CD4-positive, alpha-beta memory T cell (primary cell): Measurements from ENCODE around the gene C15orf40. TPM values are rescaled to one million over a fixed set of nuclear protein-coding genes. Genes with fewer than 3 reads are reported as not detected.
"Not testable (repeated sequence)": the region's sequence is repeated elsewhere in the genome, so short reads cannot be mapped to it uniquely, and the experiment has no call there.

Source experiments
- CTCF ChIA-PET: fragments of 350-600 bp; sonication (Branson Sonifier 250); formaldehyde crosslinking; loops from one replicate; lab custom pipeline; 2021; ENCODE audit warnings: inconsistent platforms; ENCODE audit not compliant: partially characterized antibody; lab: Charles Lee
- POLR2A ChIA-PET: fragments of 350-600 bp; sonication (Branson Sonifier 250); formaldehyde crosslinking; loops from one replicate; lab custom pipeline; 2021; ENCODE audit not compliant: partially characterized antibody; lab: Charles Lee
- DNase-seq, 5 donors: peaks; one replicate each; pipeline versions ENCODE4 v3.0.0 to v3.0.0-alpha.2; 2020 to 2022; ENCODE audit warnings: mixed read lengths in 1 of 5
- H3K27ac ChIP-seq: one replicate; pipeline ENCODE4 v1.7.0; 2013; ENCODE audit warnings: low read depth, low read length
- H3K27me3 ChIP-seq: 2 replicates; pipeline ENCODE4 v1.7.0; 2013; ENCODE audit warnings: mild to moderate bottlenecking, low read length, moderate library complexity; ENCODE audit not compliant: insufficient read depth
- H3K36me3 ChIP-seq: 2 replicates; pipeline ENCODE4 v1.7.0; 2013; ENCODE audit warnings: mild to moderate bottlenecking, low read length, moderate library complexity; ENCODE audit not compliant: insufficient read depth
- H3K4me1 ChIP-seq: 2 replicates; pipeline ENCODE4 v1.7.0; 2013; ENCODE audit warnings: mild to moderate bottlenecking, low read length, moderate library complexity; ENCODE audit not compliant: insufficient read depth
- H3K4me3 ChIP-seq, 2 donors: one replicate each; pipeline ENCODE4 v1.7.0; 2013; ENCODE audit warnings: low read length in 2 of 2, mild to moderate bottlenecking in 1 of 2
- H3K9me3 ChIP-seq, 2 donors: one replicate each; pipeline ENCODE4 v1.7.0; 2013; ENCODE audit warnings: low read length in 2 of 2, control low read depth in 1 of 2; ENCODE audit not compliant: control insufficient read depth in 1 of 2
- H3K27ac Mint-ChIP-seq, 7 donors: one replicate each; pipeline ENCODE4 v1.8.0; 2020 to 2021; ENCODE audit warnings: mixed read lengths in 7 of 7, mild to moderate bottlenecking in 6 of 7, inconsistent platforms in 3 of 7, moderate library complexity in 3 of 7
- H3K27me3 Mint-ChIP-seq, 2 donors: one replicate each; pipeline ENCODE4 v1.8.0; 2020 to 2021; ENCODE audit warnings: mixed read lengths in 2 of 2
- H3K36me3 Mint-ChIP-seq, 2 donors: one replicate each; pipeline ENCODE4 v1.8.0; 2020 to 2021; ENCODE audit warnings: mixed read lengths in 2 of 2, inconsistent platforms in 1 of 2, mild to moderate bottlenecking in 1 of 2
- H3K4me1 Mint-ChIP-seq, 4 donors: one replicate each; pipeline ENCODE4 v1.8.0; 2020 to 2021; ENCODE audit warnings: mixed read lengths in 4 of 4, mild to moderate bottlenecking in 1 of 4
- H3K4me3 Mint-ChIP-seq, 8 donors: one replicate each; pipeline ENCODE4 v1.8.0; 2020 to 2021; ENCODE audit warnings: mixed read lengths in 8 of 8, mild to moderate bottlenecking in 7 of 8, moderate library complexity in 6 of 8, inconsistent platforms in 3 of 8
- H3K9me3 Mint-ChIP-seq, 8 donors: one replicate each; pipeline ENCODE4 v1.8.0; 2020 to 2021; ENCODE audit warnings: mixed read lengths in 8 of 8, mild to moderate bottlenecking in 5 of 8, inconsistent platforms in 3 of 8, moderate library complexity in 1 of 8
- intact Hi-C: fragments of 100-400 bp; cut with micrococcal nuclease; formaldehyde crosslinking; loops from one replicate; pipeline ENCODE4 v1.15.1; 2023
- polyA plus RNA-seq, 2 donors: library from polyadenylated mRNA; unstranded; fragments of 300-500 nt; fragmentation: Illumina TruSeq; gene quantifications; one replicate each; pipeline ENCODE4 v1.2.3, GENCODE V29; 2021
- total RNA-seq, 2 experiments: library from RNA; stranded (reverse); gene quantifications; one replicate each; pipeline ENCODE4 v1.2.3, GENCODE V29; 2021

C15orf40 gene
- total and polyA plus RNA-seq, 4 experiments from 2014 or later, result 47.0 to 61.0 (median 49.8) TPM

GRCh38 chr15:83039206-83039605 is 27.8 kb upstream of the C15orf40 start:
- Mint-ChIP-seq H3K27ac (peak overlapping the region in 5 of 7 donors; percentile 4 to 53 (median 43)), H3K9me3 (peaks cover 0 to 4% (median 0%) of the 10 kb centered on the region in 8 donors), H3K27me3 (no peaks in the 10 kb centered on the region), H3K4me3 (peak overlapping the region in 2 of 8 donors; percentile 2 to 11), H3K4me1 (peaks cover 26 to 45% (median 36%) of the 10 kb centered on the region in 4 donors), H3K36me3 (peaks cover 60 to 66% of the 10 kb centered on the region in 2 donors)
- Histone ChIP-seq H3K9me3 (no peaks in the 10 kb centered on the region), H3K4me1 (peaks cover 27% of the 10 kb centered on the region), H3K4me3 (no peak overlapping the region), H3K27ac (no peak overlapping the region), H3K36me3 (peaks cover 24% of the 10 kb centered on the region), H3K27me3 (no peaks in the 10 kb centered on the region)
- POLR2A ChIA-PET, result no interaction called here
- CTCF ChIA-PET, result no interaction called here
- DNase-seq, result no peak
- intact Hi-C loops, result no loop called here

- no peaks in the 10 kb centered on the region for H3K27me3 Mint-ChIP-seq
- POLR2A ChIA-PET, result no interaction called here
- Histone ChIP-seq H3K4me3 (no peak overlapping the region), H3K9me3 (no peaks in the 10 kb centered on the region), H3K27me3 (no peaks in the 10 kb centered on the region), H3K27ac (no peak overlapping the region), H3K36me3 (peaks cover 10% of the 10 kb centered on the region), H3K4me1 (peaks cover 27% of the 10 kb centered on the region)
- H3K27ac Mint-ChIP-seq, result peak overlapping the region in 1 of 7 donors; percentile 27
- peak overlapping the region in 1 of 8 donors; percentile 22 for H3K4me3 Mint-ChIP-seq
- CTCF ChIA-PET, result no interaction called here
- intact Hi-C loops, result no loop called here
- H3K36me3 Mint-ChIP-seq, result peaks cover 55 to 58% of the 10 kb centered on the region in 2 donors
- DNase-seq, result no peak
- H3K9me3 Mint-ChIP-seq, result peaks cover 0 to 4% (median 2%) of the 10 kb centered on the region in 8 donors
- peaks cover 28 to 44% (median 37%) of the 10 kb centered on the region in 4 donors for H3K4me1 Mint-ChIP-seq
Measured at GRCh38 chr15:83036253-83036652, 24.8 kb upstream of the C15orf40 start.

- intact Hi-C loops, DNase-seq, H3K9me3 Mint-ChIP-seq, H3K4me1 ChIP-seq, H3K27me3 Mint-ChIP-seq, POLR2A ChIA-PET, H3K9me3 ChIP-seq, CTCF ChIA-PET, H3K27ac ChIP-seq, H3K4me3 ChIP-seq, H3K4me3 Mint-ChIP-seq, H3K27me3 ChIP-seq: not testable (repeated sequence)
- H3K4me1 Mint-ChIP-seq, result peaks cover 8 to 18% (median 14%) of the 10 kb centered on the region in 4 donors
- H3K36me3 ChIP-seq, result peaks cover 21% of the 10 kb centered on the region
- peak overlapping the region in 2 of 7 donors; percentile 10 to 55 for H3K27ac Mint-ChIP-seq
- peaks cover 45 to 52% of the 10 kb centered on the region in 2 donors for H3K36me3 Mint-ChIP-seq
Measured at GRCh38 chr15:83031234-83031633, 19.8 kb upstream of the C15orf40 start.

GRCh38 chr15:83030021-83030420 is 18.6 kb upstream of the C15orf40 start:
- Histone ChIP-seq H3K36me3 (peaks cover 21% of the 10 kb centered on the region), H3K4me3 (no peak overlapping the region), H3K27me3 (no peaks in the 10 kb centered on the region), H3K9me3 (no peaks in the 10 kb centered on the region), H3K27ac (no peak overlapping the region), H3K4me1 (no peaks in the 10 kb centered on the region)
- no peak for DNase-seq
- H3K4me3 Mint-ChIP-seq, result no peak overlapping the region
- peaks cover 7 to 14% (median 9%) of the 10 kb centered on the region in 4 donors for H3K4me1 Mint-ChIP-seq
- peaks cover 34 to 51% of the 10 kb centered on the region in 2 donors for H3K36me3 Mint-ChIP-seq
- H3K9me3 Mint-ChIP-seq, result peaks cover 0 to 2% (median 0%) of the 10 kb centered on the region in 8 donors
- no peak overlapping the region for H3K27ac Mint-ChIP-seq
- intact Hi-C loops, result no loop called here
- ChIA-PET POLR2A (no interaction called here), CTCF (no interaction called here)
- no peaks in the 10 kb centered on the region for H3K27me3 Mint-ChIP-seq

GRCh38 chr15:83018436-83018835 is 7.0 kb upstream of the C15orf40 start:
- peaks cover 6% of the 10 kb centered on the region for H3K4me1 ChIP-seq
- no peak overlapping the region for H3K4me3 ChIP-seq
- H3K27ac Mint-ChIP-seq, result peak overlapping the region in 1 of 7 donors; percentile 7
- H3K27me3 Mint-ChIP-seq, result no peaks in the 10 kb centered on the region
- no peak for DNase-seq
- H3K9me3 Mint-ChIP-seq, result no peaks in the 10 kb centered on the region
- peaks cover 8 to 15% (median 13%) of the 10 kb centered on the region in 4 donors for H3K4me1 Mint-ChIP-seq
- ChIA-PET POLR2A (no interaction called here), CTCF (no interaction called here)
- H3K36me3 Mint-ChIP-seq, result peaks cover 9 to 35% of the 10 kb centered on the region in 2 donors
- no peak overlapping the region for H3K27ac ChIP-seq
- no peaks in the 10 kb centered on the region for H3K9me3 ChIP-seq
- no peak overlapping the region for H3K4me3 Mint-ChIP-seq
- H3K36me3 ChIP-seq, result peaks cover 22% of the 10 kb centered on the region
- intact Hi-C loops, result no loop called here
- no peaks in the 10 kb centered on the region for H3K27me3 ChIP-seq

- no peaks in the 10 kb centered on the region for H3K9me3 ChIP-seq
- H3K4me3 ChIP-seq, result no peak overlapping the region
- ChIA-PET POLR2A (interaction anchor here (0.8 kb wide), 1 partner anchor 477 kb away, joined by 4 read pairs; the partner anchor contains the start of gene RPS17), CTCF (interaction anchor here (0.6 kb wide), 1 partner anchor 477 kb away, joined by 3 read pairs; the partner anchor contains the start of gene RPS17)
- peaks cover 9 to 35% of the 10 kb centered on the region in 2 donors for H3K36me3 Mint-ChIP-seq
- no peaks in the 10 kb centered on the region for H3K27me3 ChIP-seq
- no peaks in the 10 kb centered on the region for H3K27me3 Mint-ChIP-seq
- no peak for DNase-seq
- no peak overlapping the region for H3K27ac Mint-ChIP-seq
- H3K36me3 ChIP-seq, result peaks cover 22% of the 10 kb centered on the region
- intact Hi-C loops, result no loop called here
- H3K9me3 Mint-ChIP-seq, result peaks cover 0 to 2% (median 0%) of the 10 kb centered on the region in 8 donors
- H3K4me1 ChIP-seq, result peaks cover 17% of the 10 kb centered on the region
- peaks cover 20 to 28% (median 25%) of the 10 kb centered on the region in 4 donors for H3K4me1 Mint-ChIP-seq
- no peak overlapping the region for H3K4me3 Mint-ChIP-seq
- H3K27ac ChIP-seq, result no peak overlapping the region
Measured at GRCh38 chr15:83016906-83017305, 5.5 kb upstream of the C15orf40 start.

GRCh38 chr15:83015361-83015760 is 3.9 kb upstream of the C15orf40 start:
- no peak overlapping the region for H3K4me3 ChIP-seq
- Mint-ChIP-seq H3K27me3 (no peaks in the 10 kb centered on the region), H3K9me3 (peaks cover 0 to 4% (median 0%) of the 10 kb centered on the region in 8 donors), H3K4me1 (peaks cover 28 to 43% (median 35%) of the 10 kb centered on the region in 4 donors), H3K4me3 (no peak overlapping the region), H3K36me3 (peaks cover 13 to 30% of the 10 kb centered on the region in 2 donors), H3K27ac (peak overlapping the region in 1 of 7 donors; percentile 48)
- CTCF ChIA-PET, result no interaction called here
- no peak overlapping the region for H3K27ac ChIP-seq
- intact Hi-C loops, result no loop called here
- H3K27me3 ChIP-seq, result no peaks in the 10 kb centered on the region
- no peaks in the 10 kb centered on the region for H3K9me3 ChIP-seq
- peaks cover 27% of the 10 kb centered on the region for H3K4me1 ChIP-seq
- peaks cover 13% of the 10 kb centered on the region for H3K36me3 ChIP-seq
- POLR2A ChIA-PET, result no interaction called here
- no peak for DNase-seq
